HT1080 (cell line): ENCODE data around the gene CRELD2. TPM values are rescaled to one million over a fixed set of nuclear protein-coding genes. Genes with fewer than 3 reads are reported as not detected.

Experiments used
- DNase-seq: peaks from one replicate; pipeline ENCODE4 v3.0.0-alpha.2; 2015; ENCODE audit warnings: low read depth
- total RNA-seq: library from RNA; depleted of rRNA; stranded (reverse); fragments of >200 nt; shearing (Covaris generic); gene quantifications from 2 replicates; pipeline ENCODE4 v1.2.3, GENCODE V29; 2014

Gene CRELD2
- total RNA-seq, 1 experiment from 2014 or later = 53.1 TPM

GRCh38 chr22:49910229-49911155 is 7.9 kb upstream of the CRELD2 start:
- DNase-seq = no peak

GRCh38 chr22:49911881-49912625 is 6.4 kb upstream of the CRELD2 start:
- DNase-seq = no peak

GRCh38 chr22:49913026-49913425 is 5.4 kb upstream of the CRELD2 start:
- no peak for DNase-seq

GRCh38 chr22:49913446-49913845 is 5.0 kb upstream of the CRELD2 start:
- DNase-seq = no peak

- DNase-seq = no peak
Observed at GRCh38 chr22:49914256-49914655, 4.2 kb upstream of the CRELD2 start.

GRCh38 chr22:49915610-49916009 is 2.8 kb upstream of the CRELD2 start:
- DNase-seq = no peak

- DNase-seq = no peak
Observed at GRCh38 chr22:49916831-49917230, 1.6 kb upstream of the CRELD2 start.

- DNase-seq = no peak
Observed at GRCh38 chr22:49918911-49919881, 762 bp downstream of the CRELD2 start.

GRCh38 chr22:49920859-49921258 is 2.4 kb downstream of the CRELD2 start:
- no peak for DNase-seq

- no peak for DNase-seq
Observed at GRCh38 chr22:49921508-49922278, 3.3 kb downstream of the CRELD2 start.

- no peak for DNase-seq
Observed at GRCh38 chr22:49922484-49922883, 4.0 kb downstream of the CRELD2 start.

- DNase-seq = no peak
Observed at GRCh38 chr22:49922926-49923325, 4.5 kb downstream of the CRELD2 start.

- no peak for DNase-seq
Observed at GRCh38 chr22:49923445-49923844, 5.0 kb downstream of the CRELD2 start.

- DNase-seq = no peak
Observed at GRCh38 chr22:49924113-49924833, 5.8 kb downstream of the CRELD2 start.

GRCh38 chr22:49925525-49926128 is 7.2 kb downstream of the CRELD2 start:
- no peak for DNase-seq

- no peak for DNase-seq
Observed at GRCh38 chr22:49926916-49927315, 8.5 kb downstream of the CRELD2 start.

- no peak for DNase-seq
Observed at GRCh38 chr22:49927483-49928184, 9.2 kb downstream of the CRELD2 start.

GRCh38 chr22:49928185-49928495 is 9.7 kb downstream of the CRELD2 start:
- DNase-seq = no peak
